Measurements from ENCODE around the gene MFSD6. TPM values are rescaled to one million over a fixed set of nuclear protein-coding genes. Genes with fewer than 3 reads are reported as not detected.
"Not testable (repeated sequence)": the region's sequence is repeated elsewhere in the genome, so short reads cannot be mapped to it uniquely, and the experiment has no call there.

The MFSD6 gene
- polyA plus RNA-seq, 1 donor from 2014 or later: 11.8 TPM

GRCh38 chr2:190490502-190490901 lies 82.3 kb downstream of the MFSD6 start:
- TF ChIP-seq TAF1 (IDR thresholded peaks at IDR 0.05; ENCODE audit: low read depth) (no peak), EP300 (conservative IDR thresholded peaks at IDR 0.05; ENCODE audit: poor library complexity, severe bottlenecking) (no peak), RAD21 (conservative IDR thresholded peaks at IDR 0.05) (no peak)
- no peaks in the 10 kb centered on the region for H3K79me2 ChIP-seq (replicated peaks; ENCODE audit: insufficient read depth, low read length)
- no peak overlapping the region for H2AFZ ChIP-seq (ENCODE audit: low read depth, low read length)
- H3K27me3 ChIP-seq (ENCODE audit: insufficient read depth, low read depth, low read length): no peaks in the 10 kb centered on the region
- no peaks in the 10 kb centered on the region for H3F3A ChIP-seq (ENCODE audit: insufficient read depth, low read length, poor library complexity, severe bottlenecking)
- no peak overlapping the region for H3K4me3 ChIP-seq (ENCODE audit: low read length)
- H3K9me2 ChIP-seq (ENCODE audit: insufficient read depth, low read length): no peaks in the 10 kb centered on the region
- H3K36me3 ChIP-seq (ENCODE audit: insufficient read depth, low read length): peaks cover 5% of the 10 kb centered on the region
- H3K9ac ChIP-seq (ENCODE audit: low read length): no peak overlapping the region
- H3K27ac ChIP-seq (ENCODE audit: low read length): no peak overlapping the region
- H3K9me3 ChIP-seq (ENCODE audit: low read length): no peaks in the 10 kb centered on the region
- H3K4me2 ChIP-seq (ENCODE audit: low read length): no peak overlapping the region
- H4K20me1 ChIP-seq (ENCODE audit: insufficient read depth): no peaks in the 10 kb centered on the region

DNA sequence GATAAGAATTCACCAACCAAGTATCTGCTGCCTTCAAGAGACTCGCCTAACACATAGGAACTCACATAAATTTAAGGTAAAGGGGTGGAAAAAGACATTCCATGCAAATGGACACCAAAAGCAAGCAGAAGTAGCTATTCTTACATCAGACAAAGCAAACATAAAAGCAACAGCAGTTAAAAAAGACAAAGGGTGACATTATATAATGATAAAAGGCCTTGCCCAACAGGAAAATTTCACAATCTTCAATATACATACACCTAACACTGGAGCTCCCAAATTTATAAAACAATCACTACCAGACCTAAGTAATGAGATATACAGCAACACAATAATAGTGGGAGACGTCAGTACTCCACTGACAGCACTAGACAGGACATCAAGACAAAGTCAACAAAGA lies 84.9 kb downstream of the MFSD6 start:
- Histone ChIP-seq H3K27me3 (ENCODE audit: insufficient read depth, low read depth, low read length) (no peaks in the 10 kb centered on the region), H3F3A (ENCODE audit: insufficient read depth, low read length, poor library complexity, severe bottlenecking) (no peaks in the 10 kb centered on the region), H3K9me2 (ENCODE audit: insufficient read depth, low read length) (no peaks in the 10 kb centered on the region), H3K27ac (ENCODE audit: low read length) (no peak overlapping the region), H3K9ac (ENCODE audit: low read length) (no peak overlapping the region), H3K79me2 (replicated peaks; ENCODE audit: insufficient read depth, low read length) (no peaks in the 10 kb centered on the region), H3K36me3 (ENCODE audit: insufficient read depth, low read length) (peaks cover 5% of the 10 kb centered on the region), H2AFZ (ENCODE audit: low read depth, low read length) (no peak overlapping the region), H3K4me3 (ENCODE audit: low read length) (no peak overlapping the region), H3K9me3 (ENCODE audit: low read length) (no peaks in the 10 kb centered on the region), H3K4me2 (ENCODE audit: low read length) (no peak overlapping the region), H4K20me1 (ENCODE audit: insufficient read depth) (no peaks in the 10 kb centered on the region)
- TF ChIP-seq MXI1 (conservative IDR thresholded peaks at IDR 0.05; ENCODE audit: poor library complexity, severe bottlenecking): no peak
- TF ChIP-seq TAF1 (IDR thresholded peaks at IDR 0.05; ENCODE audit: low read depth): no peak
- TF ChIP-seq POLR2AphosphoS5 (IDR thresholded peaks at IDR 0.05): no peak
- no peak for TF ChIP-seq REST (IDR thresholded peaks at IDR 0.05; ENCODE audit: borderline replicate concordance)
- TF ChIP-seq EZH2 (IDR thresholded peaks at IDR 0.05; ENCODE audit: borderline replicate concordance, insufficient read depth, low read length, poor library complexity, severe bottlenecking): no peak

DNA sequence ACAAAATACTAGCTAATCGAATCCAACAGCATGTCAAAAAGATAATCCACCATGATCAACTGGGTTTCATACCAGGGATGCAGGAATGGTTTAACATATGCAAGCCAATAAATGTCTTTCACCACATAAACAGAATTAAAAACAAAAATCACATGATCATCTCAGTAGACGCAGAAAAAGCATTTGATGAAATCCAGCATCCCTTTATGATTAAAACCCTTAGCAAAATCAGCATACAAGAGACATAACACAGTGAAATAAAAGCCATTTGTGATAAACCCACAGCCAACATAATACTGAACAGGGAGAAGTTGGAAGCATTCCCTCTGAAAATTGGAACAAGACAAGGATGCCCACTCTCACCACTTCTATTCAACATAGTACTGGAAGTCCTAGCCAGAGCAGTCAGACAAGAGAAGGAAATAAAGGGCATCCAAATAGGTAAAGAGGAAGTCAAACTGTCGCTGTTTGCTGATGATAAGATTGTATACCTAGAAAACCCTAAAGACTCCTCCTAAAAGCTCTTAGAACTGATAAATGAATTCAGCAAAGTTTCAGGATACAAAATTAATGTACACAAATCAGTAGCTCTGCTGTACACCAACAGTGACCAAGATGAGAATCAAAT lies 86.6 kb downstream of the MFSD6 start:
- not testable (repeated sequence) for H3F3A ChIP-seq (ENCODE audit: insufficient read depth, low read length, poor library complexity, severe bottlenecking); H2AFZ ChIP-seq (ENCODE audit: low read depth, low read length); H3K4me2 ChIP-seq (ENCODE audit: low read length); H3K79me2 ChIP-seq (replicated peaks; ENCODE audit: insufficient read depth, low read length); H3K27me3 ChIP-seq (ENCODE audit: insufficient read depth, low read depth, low read length); H3K9ac ChIP-seq (ENCODE audit: low read length); H4K20me1 ChIP-seq (ENCODE audit: insufficient read depth); H3K9me2 ChIP-seq (ENCODE audit: insufficient read depth, low read length); H3K27ac ChIP-seq (ENCODE audit: low read length); H3K9me3 ChIP-seq (ENCODE audit: low read length); H3K4me3 ChIP-seq (ENCODE audit: low read length); H3K36me3 ChIP-seq (ENCODE audit: insufficient read depth, low read length)

Measured in neural cell (in vitro differentiated cells).